G401 (cell line): ENCODE data around the gene SUPT6H. TPM values are rescaled to one million over a fixed set of nuclear protein-coding genes. Genes with fewer than 3 reads are reported as not detected.

Experiments
- DNase-seq: peaks from one replicate; pipeline ENCODE4 v3.0.0-alpha.2; 2015; ENCODE audit warnings: low spot score
- in situ Hi-C: cut with HindIII; loops from 2 replicates; pipeline ENCODE4 v1.10.0; 2016; ENCODE audit warnings: low sequenced_read_pairs, mixed read lengths
- total RNA-seq: library from RNA; depleted of rRNA; stranded (reverse); fragments of >200 nt; shearing (Covaris generic); gene quantifications from 2 replicates; pipeline ENCODE4 v1.2.3, GENCODE V29; 2014; rRNA removed

SUPT6H gene
- total RNA-seq, 1 experiment from 2014 or later = 43.0 TPM

GRCh38 chr17:28744104-28744971, 82.3 kb downstream of the SUPT6H start:
- in situ Hi-C loops = no loop called here
- DNase-seq = no peak

GRCh38 chr17:28744972-28745785, 83.2 kb downstream of the SUPT6H start:
- DNase-seq = peak; percentile 68
- in situ Hi-C loops = no loop called here

- DNase-seq = no peak
- in situ Hi-C loops = no loop called here
Measured at GRCh38 chr17:28745786-28746411, 83.9 kb downstream of the SUPT6H start.

- in situ Hi-C loops = no loop called here
- peak; percentile 24 for DNase-seq
Measured at GRCh38 chr17:28746611-28747050, 84.6 kb downstream of the SUPT6H start.

GRCh38 chr17:28747051-28747691, 85.2 kb downstream of the SUPT6H start:
- in situ Hi-C loops = no loop called here
- DNase-seq = peak; percentile 78

- in situ Hi-C loops = no loop called here
- DNase-seq = no peak
Measured at GRCh38 chr17:28747801-28748750, 86.1 kb downstream of the SUPT6H start.

GRCh38 chr17:28748852-28749515, 87.0 kb downstream of the SUPT6H start:
- no peak for DNase-seq
- in situ Hi-C loops = no loop called here

- DNase-seq = no peak
- in situ Hi-C loops = no loop called here
Measured at GRCh38 chr17:28749516-28750177, 87.6 kb downstream of the SUPT6H start.

- DNase-seq = peak; percentile 95
- in situ Hi-C loops = no loop called here
Measured at GRCh38 chr17:28750178-28751047, 88.4 kb downstream of the SUPT6H start.

- no peak for DNase-seq
- in situ Hi-C loops = no loop called here
Measured at GRCh38 chr17:28751600-28752366, 89.8 kb downstream of the SUPT6H start.

Other genes starting within 250 kb of the SUPT6H start
- gene SLC13A2, start 188.6 kb upstream of the SUPT6H start, total RNA-seq = not detected in 2 replicates
- gene FOXN1, start 155.9 kb upstream of the SUPT6H start, total RNA-seq = not detected in 2 replicates
- gene UNC119, start 109.6 kb upstream of the SUPT6H start, total RNA-seq = 59.0 and 60.4 TPM in 2 replicates
- 50.8 and 64.4 TPM in 2 replicates for gene PIGS, start 90.7 kb upstream of the SUPT6H start, total RNA-seq
- gene ALDOC, start 85.3 kb upstream of the SUPT6H start, total RNA-seq = 34.5 and 49.8 TPM in 2 replicates
- 78.8 and 91.2 TPM in 2 replicates for gene SPAG5, start 63.2 kb upstream of the SUPT6H start, total RNA-seq
- 1.3 and 2.7 TPM in 2 replicates for gene RSKR, start 48.0 kb upstream of the SUPT6H start, total RNA-seq
- gene BLTP2, start 17.0 kb upstream of the SUPT6H start, total RNA-seq = 77.8 and 137 TPM in 2 replicates
- 57.7 and 73.3 TPM in 2 replicates for gene SDF2, start 299 bp upstream of the SUPT6H start, total RNA-seq
- gene PROCA1, start 49.7 kb downstream of the SUPT6H start, total RNA-seq = 2.4 and 17.2 TPM in 2 replicates
- 373 TPM in 2 replicates for gene RAB34, start 55.7 kb downstream of the SUPT6H start, total RNA-seq
- gene RPL23A, start 57.8 kb downstream of the SUPT6H start, total RNA-seq = 1,133 and 1,289 TPM in 2 replicates
- 9.2 and 12.1 TPM in 2 replicates for gene TLCD1, start 64.0 kb downstream of the SUPT6H start, total RNA-seq
- 10.2 and 15.1 TPM in 2 replicates for gene NEK8, start 66.6 kb downstream of the SUPT6H start, total RNA-seq
- gene TRAF4, start 81.8 kb downstream of the SUPT6H start, total RNA-seq = 51.8 and 69.0 TPM in 2 replicates
- gene FAM222B, start 180.6 kb downstream of the SUPT6H start, total RNA-seq = 0.86 and 8.0 TPM in 2 replicates
- 52.9 and 96.8 TPM in 2 replicates for gene ERAL1, start 192.8 kb downstream of the SUPT6H start, total RNA-seq
- gene FLOT2, start 235.5 kb downstream of the SUPT6H start, total RNA-seq = 57.5 and 59.7 TPM in 2 replicates
- gene DHRS13, start 240.9 kb downstream of the SUPT6H start, total RNA-seq = 24.7 and 30.9 TPM in 2 replicates